Subcutaneous adipose tissue (tissue), 4 donors: ENCODE results near the gene DAO. TPM values are rescaled to one million over a fixed set of nuclear protein-coding genes. Genes with fewer than 3 reads are reported as not detected.

Experiments used
- total RNA-seq, 4 donors: library from RNA; depleted of rRNA; stranded (reverse); fragments of >200 nt; gene quantifications; one replicate each; pipeline ENCODE4 v1.1.0, GENCODE V29; 2016
- TF ChIP-seq, protein P1 (sequence below): fragments of 450-650 bp; IDR thresholded peaks from one replicate; pipeline ENCODE4 v1.5.1; 2016; ENCODE audit warnings: low read depth, mild to moderate bottlenecking, control low read depth, antibody characterized with exemption, moderate library complexity

The DAO gene
- total RNA-seq, 4 donors from 2014 or later: not detected

DNA sequence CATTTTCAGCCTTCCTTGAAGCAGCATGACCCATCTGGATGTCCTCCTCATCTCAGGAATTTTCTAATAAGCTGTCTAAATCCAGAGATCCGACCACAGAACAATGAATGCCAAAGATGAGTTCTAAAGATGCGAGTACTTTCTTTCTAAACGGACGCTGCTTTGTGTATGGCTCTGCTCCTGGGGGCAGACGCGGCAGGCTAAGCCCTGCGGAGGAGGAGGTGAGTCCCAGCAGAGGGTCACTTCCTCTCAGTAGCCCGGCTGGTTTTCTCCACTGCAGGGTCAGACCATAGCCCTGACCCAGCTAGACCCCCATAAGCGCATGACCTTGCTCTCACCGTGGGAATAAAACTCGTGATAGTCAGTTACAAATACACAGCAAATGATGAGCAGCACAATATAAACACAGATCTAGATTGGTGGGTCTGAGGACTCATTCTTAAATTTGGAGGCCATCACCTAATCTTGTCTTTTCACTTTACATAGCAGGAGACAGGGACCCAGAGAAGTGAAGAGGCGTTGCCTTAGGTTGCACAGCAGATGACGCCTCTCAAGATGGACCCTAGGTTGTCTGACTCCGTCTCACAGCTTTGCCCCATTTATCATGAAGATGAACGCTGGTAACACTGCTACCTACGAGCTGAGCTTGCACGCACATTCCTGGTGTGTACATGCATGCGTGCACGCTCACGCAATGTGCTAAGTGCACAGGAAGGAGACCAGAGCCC lies 39.1 kb upstream of the DAO start:
- TF ChIP-seq, protein P1, sequence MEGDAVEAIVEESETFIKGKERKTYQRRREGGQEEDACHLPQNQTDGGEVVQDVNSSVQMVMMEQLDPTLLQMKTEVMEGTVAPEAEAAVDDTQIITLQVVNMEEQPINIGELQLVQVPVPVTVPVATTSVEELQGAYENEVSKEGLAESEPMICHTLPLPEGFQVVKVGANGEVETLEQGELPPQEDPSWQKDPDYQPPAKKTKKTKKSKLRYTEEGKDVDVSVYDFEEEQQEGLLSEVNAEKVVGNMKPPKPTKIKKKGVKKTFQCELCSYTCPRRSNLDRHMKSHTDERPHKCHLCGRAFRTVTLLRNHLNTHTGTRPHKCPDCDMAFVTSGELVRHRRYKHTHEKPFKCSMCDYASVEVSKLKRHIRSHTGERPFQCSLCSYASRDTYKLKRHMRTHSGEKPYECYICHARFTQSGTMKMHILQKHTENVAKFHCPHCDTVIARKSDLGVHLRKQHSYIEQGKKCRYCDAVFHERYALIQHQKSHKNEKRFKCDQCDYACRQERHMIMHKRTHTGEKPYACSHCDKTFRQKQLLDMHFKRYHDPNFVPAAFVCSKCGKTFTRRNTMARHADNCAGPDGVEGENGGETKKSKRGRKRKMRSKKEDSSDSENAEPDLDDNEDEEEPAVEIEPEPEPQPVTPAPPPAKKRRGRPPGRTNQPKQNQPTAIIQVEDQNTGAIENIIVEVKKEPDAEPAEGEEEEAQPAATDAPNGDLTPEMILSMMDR: no peak

DNA sequence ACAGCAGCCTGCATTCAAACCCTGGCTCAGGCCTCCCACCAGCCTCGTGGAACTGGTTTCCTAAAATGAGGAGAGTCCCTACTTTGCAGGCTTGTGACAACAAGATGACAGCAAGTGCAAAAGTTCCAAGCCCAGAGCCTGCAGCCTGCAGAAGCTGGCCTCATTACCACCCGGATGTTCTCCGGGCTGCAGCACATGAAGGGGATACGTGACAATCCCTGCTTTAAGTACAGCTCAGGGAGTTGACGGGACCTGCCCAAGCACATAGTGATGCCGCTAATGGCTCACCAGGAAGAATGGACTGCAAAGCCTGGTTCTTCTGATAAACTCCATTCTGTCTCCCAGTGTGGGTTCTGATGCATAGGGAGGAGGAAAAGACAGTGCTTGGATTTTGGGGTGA lies 37.5 kb upstream of the DAO start:
- TF ChIP-seq, protein P1: no peak

DNA sequence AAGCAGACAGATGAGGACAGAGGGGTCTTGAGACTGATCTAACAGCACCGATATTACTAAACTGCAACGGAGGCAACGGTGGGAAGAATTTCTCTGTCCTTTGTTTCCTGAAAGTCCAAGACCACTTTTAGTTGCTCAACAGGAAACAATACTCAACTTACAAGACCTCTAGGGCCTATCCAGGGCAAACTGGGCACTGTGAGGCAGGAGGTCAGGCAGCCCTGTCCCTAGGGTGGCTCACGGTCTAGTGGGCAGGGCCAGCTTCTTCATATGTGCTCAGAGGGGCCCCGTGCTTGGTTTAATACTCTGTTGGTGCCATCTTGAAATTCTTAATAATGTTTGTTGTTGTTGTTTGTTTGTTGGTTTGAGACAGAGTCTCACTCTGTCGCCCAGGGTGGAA lies 36.7 kb upstream of the DAO start:
- TF ChIP-seq, protein P1: no peak

DNA sequence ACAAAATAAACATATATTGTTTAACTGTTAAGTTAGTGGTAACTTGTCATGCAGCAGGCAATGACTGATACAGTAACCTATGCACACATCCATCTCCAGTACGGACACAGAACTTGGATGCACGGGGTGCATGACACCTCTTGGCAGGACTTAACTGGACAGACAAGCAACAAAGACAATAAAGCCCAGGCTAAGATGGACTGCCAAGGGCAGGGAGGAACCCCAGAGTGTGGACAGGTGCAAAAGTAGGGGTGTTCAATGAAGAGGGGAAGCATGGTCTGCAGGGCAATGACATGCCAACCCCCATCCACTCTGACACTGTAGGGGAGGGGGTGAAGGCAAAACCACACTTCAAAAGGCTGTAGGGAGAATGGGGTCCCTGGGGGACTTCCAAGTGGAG lies 34.2 kb upstream of the DAO start:
- TF ChIP-seq, protein P1: no peak

DNA sequence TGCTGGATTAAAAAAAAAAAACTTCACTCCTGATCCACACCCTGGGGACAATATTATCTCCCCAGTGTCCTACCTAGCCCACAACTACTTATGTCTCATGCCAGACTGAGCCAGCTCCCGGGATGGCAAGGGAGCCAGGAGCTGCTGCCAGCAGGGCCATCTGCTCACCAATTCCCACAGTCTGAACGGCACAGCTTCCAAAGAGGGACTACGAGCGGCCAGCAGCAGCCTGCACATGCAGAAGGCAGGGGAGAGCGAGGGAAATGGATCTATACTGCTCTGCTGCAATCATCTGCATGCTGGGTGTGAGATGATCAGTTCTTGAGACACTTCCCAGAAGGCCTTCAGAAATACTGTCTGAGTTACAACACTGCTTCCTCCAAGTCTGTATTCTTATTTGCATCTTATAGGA lies 33.6 kb upstream of the DAO start:
- TF ChIP-seq, protein P1: no peak

DNA sequence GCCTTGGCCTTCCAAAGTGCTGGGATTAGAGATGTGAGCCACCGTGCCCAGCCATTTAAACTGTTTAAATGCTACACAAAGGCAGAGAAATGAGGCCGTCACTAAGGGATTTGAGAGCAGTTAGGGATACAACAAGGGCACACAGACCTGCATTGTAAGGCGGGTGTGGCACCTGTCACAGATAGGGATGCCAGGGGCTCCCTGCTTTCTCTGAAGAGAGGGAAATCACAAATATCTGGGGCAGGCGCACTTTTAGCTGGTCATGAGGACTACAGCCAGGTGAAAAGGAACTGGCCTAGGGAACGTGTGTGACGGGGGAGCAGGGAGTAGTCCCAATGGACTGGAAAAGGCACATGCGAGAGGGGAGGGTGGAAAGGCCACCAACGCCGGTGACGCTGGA lies 32.2 kb upstream of the DAO start:
- TF ChIP-seq, protein P1: no peak

DNA sequence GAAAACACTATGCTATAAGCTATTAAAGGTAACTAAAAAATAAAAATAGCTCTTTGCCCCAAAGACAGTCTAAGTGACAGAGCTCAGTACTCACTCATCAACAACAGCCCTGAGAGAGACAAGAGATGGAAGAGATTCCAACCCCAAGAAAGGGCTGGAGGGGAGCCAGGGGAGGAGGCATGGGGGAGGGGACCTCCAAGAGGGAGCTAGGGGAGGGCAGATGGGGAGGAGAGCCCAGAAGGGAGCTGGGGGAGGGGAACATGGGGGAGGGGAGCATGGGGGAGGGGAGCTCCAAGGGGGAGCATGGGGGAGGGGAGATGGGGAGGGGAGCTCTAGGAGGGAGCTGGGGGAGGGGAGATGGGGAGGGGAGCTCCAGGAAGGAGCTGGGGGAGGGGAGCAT lies 30.2 kb upstream of the DAO start:
- TF ChIP-seq, protein P1: no peak
